Cardiac fibroblast (primary cell): ENCODE data around the gene SEMA3G.

Experiments used
- DNase-seq, 2 donors: peaks; one replicate each; pipeline versions ENCODE4 v3.0.0 to v3.0.0-alpha.2; 2010; ENCODE audit warnings: low read depth in 2 of 2
- H3K4me3 ChIP-seq, 2 donors: replicated peaks in 1 of 2; 1 replicate in 1 of 2; 2 replicates in 1 of 2; pipeline ENCODE4 v1.5.1; 2011; ENCODE audit warnings: low read depth in 2 of 2, low read length in 2 of 2, mild to moderate bottlenecking in 2 of 2, moderate library complexity in 1 of 2
- CTCF ChIP-seq: IDR thresholded peaks from one replicate; pipeline ENCODE4 v1.5.1; 2011; ENCODE audit warnings: low read depth, mild to moderate bottlenecking, low read length, inconsistent platforms

The SEMA3G gene

GRCh38 chr3:52428151-52429005, 16.5 kb downstream of the SEMA3G start:
- peak; percentile 77 for TF ChIP-seq CTCF
- no peak overlapping the region for H3K4me3 ChIP-seq
- peak; percentile 90 for DNase-seq

- DNase-seq = no peak
- TF ChIP-seq CTCF = no peak
- no peak overlapping the region for H3K4me3 ChIP-seq
These were observed 21.7 kb downstream of the SEMA3G start for GRCh38 chr3:52423173-52423572.

- H3K4me3 ChIP-seq = no peak overlapping the region
- no peak for TF ChIP-seq CTCF
- no peak for DNase-seq
These were observed 22.2 kb downstream of the SEMA3G start for GRCh38 chr3:52422669-52423068.

GRCh38 chr3:52420388-52420787, 24.5 kb downstream of the SEMA3G start:
- no peak for DNase-seq
- no peak overlapping the region for H3K4me3 ChIP-seq
- no peak for TF ChIP-seq CTCF

- no peak for DNase-seq
- TF ChIP-seq CTCF = no peak
These were observed 29.1 kb downstream of the SEMA3G start for GRCh38 chr3:52415800-52416199.

GRCh38 chr3:52408466-52408865, 36.4 kb downstream of the SEMA3G start:
- no peak for TF ChIP-seq CTCF
- no peak overlapping the region for H3K4me3 ChIP-seq
- DNase-seq = no peak

More at GRCh38 chr3:52415800-52416199, 29.1 kb downstream of the SEMA3G start:
- H3K4me3 ChIP-seq = no peak overlapping the region
